GM12892 (cell line): ENCODE data around the gene SMIM35.

Experiments used
- POLR2A ChIP-seq: IDR thresholded peaks from 2 replicates; pipeline ENCODE4 v1.6.1; 2011; ENCODE audit warnings: low read depth, low read length, control low read depth
- POLR2AphosphoS5 ChIP-seq: IDR thresholded peaks from 2 replicates; pipeline ENCODE4 v1.6.1; 2011; ENCODE audit warnings: low read depth, low read length, control low read depth
- TAF1 ChIP-seq: IDR thresholded peaks from 2 replicates; pipeline ENCODE4 v1.6.1; 2011; ENCODE audit warnings: low read depth, mild to moderate bottlenecking, control low read depth, low read length, borderline replicate concordance

- TF ChIP-seq TAF1 (no peak), POLR2A (no peak), POLR2AphosphoS5 (no peak)
Measured at GRCh38 chr11:118016104-118016503, 70.7 kb downstream of the SMIM35 start.
